Fibroblast of mammary gland (primary cell): ENCODE data around the gene AGER.

Experiments
- DNase-seq: peaks from one replicate; pipeline ENCODE4 v3.0.0-alpha.2; 2010; ENCODE audit warnings: low read depth
- H3K4me3 ChIP-seq: 2 replicates; pipeline ENCODE4 v1.5.1; 2011; ENCODE audit warnings: low read depth, mild to moderate bottlenecking, low read length, moderate library complexity; ENCODE audit not compliant: control insufficient read depth
- CTCF ChIP-seq: conservative IDR thresholded peaks from 2 replicates; pipeline ENCODE4 v1.5.1; 2011; ENCODE audit warnings: low read depth, low read length, inconsistent platforms; ENCODE audit not compliant: control insufficient read depth, insufficient read depth

AGER gene

GRCh38 chr6:32184084-32184640 lies at the start of gene AGER:
Gene AGER, minus strand, starts transcription at chr6:32184253. Its CDS starts 31 bp downstream, at chr6:32184222.
- DNase-seq = no peak
- H3K4me3 ChIP-seq = no peak within 1 kb of the TSS
- no peak for TF ChIP-seq CTCF

DNA sequence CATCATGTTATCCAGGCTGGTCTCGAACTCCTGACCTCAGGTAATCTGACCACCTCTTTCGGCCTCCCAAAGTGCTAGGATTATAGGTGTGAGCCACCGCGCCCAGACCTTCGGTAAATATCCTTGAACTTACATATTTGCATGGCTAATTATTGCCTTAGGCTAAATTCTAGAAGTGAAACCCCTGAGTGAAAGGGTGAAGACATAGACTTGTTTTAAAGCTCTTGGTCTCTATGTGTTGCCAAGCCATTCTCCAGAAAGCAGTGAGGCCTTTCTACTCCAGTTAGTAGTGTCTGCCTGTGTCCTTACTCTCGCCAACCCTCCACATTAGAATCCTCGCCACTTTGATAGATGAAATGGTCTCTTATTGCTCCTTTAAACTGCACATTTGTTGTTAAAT lies 42.4 kb upstream of the AGER start:
- TF ChIP-seq CTCF = no peak
- DNase-seq = no peak
- H3K4me3 ChIP-seq = no peak overlapping the region

DNA sequence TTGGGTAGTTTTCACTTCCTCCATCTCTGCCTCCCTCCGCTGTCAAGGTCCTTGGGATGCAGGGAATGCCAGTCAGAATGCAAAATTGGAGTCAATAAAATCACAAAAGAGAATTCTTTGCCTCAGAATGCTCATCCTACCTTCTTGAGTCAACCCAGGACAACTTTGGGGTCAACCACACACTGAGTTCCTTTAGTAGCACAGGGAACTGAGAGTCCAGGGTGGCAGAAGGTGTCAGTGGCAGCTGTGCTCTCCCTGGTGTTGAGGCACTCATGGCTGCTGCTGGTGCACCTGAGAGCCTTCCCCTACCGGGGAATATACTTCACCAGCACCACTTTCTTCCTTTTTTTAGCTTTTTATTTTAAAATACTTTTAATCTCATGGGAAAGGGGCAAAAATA lies 40.6 kb upstream of the AGER start:
- no peak for DNase-seq

DNA sequence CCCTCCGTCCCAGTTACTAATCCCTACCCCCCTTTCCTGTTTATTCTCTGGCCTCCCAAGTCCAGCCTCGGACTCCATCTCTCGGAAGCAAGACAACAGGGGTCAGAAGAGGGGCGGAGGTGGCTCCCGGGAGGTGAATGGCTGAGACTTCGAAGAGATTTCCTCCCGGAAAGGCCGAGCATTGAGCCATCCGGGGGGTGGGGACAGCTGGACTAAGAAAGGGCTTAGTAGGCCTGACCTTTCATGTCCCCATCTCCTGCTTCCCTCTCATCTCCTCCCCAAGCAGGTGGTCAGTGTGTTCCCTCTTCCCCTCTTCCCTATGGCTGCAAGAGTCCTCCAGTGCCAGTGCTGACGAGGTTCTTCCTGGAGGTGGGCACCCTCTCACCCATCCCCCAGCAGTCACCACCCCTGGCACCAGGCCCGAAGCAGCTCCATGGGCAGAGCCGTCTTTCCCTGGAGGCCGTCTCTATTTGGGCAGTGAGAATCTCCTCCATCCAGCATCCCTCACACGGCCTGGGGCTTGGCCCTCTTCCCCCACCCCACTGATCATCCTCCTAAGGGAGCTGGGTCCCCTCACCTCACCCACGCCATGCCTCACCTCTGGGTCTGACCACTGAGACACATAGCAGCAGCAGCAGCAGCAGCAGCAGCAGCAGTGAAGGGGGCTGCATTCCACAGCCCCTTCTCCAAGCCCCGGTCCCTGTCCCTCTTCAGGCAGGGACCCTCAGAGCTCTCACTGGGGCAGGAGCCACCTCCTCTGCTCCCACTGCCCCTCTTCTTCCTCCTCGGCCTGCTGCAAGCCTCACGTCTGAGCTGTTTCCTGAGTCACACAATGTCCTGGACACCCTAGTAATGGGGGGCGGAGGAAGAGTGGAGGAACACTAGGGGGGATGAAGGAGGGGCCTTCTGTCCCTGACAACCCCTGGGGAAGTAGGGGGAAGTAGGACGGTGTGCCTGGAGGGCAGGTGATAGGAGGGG lies 39.5 kb upstream of the AGER start, which contains the start of gene NOTCH4:
Gene NOTCH4 (minus strand): TSS at position 810 of the 978 bp plus-strand sequence. CDS start 139 bp downstream, at position 671.
- H3K4me3 ChIP-seq = no peak within 1 kb of the TSS
- no peak for DNase-seq
- TF ChIP-seq CTCF = no peak

More for the DNA sequence above, 40.6 kb upstream of the AGER start:
- no peak overlapping the region for H3K4me3 ChIP-seq
- no peak for TF ChIP-seq CTCF

GRCh38 chr6:32222333-32223230 lies 38.5 kb upstream of the AGER start:
- H3K4me3 ChIP-seq = no peak overlapping the region
- no peak for DNase-seq
- TF ChIP-seq CTCF = no peak

- no peak for DNase-seq
- TF ChIP-seq CTCF = no peak
- H3K4me3 ChIP-seq = no peak overlapping the region
Observed at GRCh38 chr6:32220021-32220420, 36.0 kb upstream of the AGER start.
